UCSD-AML1 (cell line): Measurements from ENCODE around the gene ETV1.
"Not testable (repeated sequence)": the region's sequence is repeated elsewhere in the genome, so short reads cannot be mapped to it uniquely, and the experiment has no call there.

ENCODE experiments used
- DNase-seq: peaks from one replicate; lab custom pipeline; 2025; ENCODE audit not compliant: unreplicated experiment; lab: John Stamatoyannopoulos, UW

The ETV1 gene

DNA sequence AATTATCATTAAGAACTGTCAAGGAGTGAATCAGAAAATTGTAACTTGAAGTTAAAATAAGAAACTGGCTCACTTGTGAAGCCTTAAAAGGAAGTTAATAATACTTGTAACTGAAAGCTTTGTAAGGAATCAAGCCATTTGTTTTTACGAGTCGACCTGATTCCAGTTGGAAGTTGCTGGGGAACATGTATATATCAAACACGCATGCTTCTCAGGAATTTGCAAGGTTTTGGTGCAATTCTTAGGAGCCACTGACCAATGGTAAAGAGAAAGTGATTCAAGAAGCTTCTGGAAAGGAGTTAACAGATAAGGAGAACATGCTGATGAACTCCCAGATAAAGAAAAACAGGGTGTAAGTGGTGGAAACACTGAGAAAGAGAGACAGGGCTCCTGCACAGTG lies 56.4 kb downstream of the ETV1 start:
- DNase-seq: no peak

DNA sequence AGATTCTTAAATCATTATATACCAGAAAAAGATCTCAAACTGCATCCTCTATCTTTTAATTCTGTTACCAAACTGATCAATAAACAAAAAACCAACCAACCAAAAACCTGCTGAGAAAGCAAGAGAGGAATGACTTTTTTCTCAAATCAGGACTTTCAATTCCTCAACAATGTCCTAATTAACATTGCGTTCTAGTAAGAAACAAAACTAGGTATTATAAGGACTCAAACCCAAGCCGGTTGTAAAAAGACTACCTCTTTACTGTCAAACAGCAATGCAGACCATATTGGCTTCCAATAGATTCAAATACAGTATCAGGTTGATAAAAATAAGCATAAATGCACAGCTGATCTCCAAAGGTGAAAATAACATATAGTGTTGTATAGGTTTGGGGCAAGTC lies 57.3 kb downstream of the ETV1 start:
- DNase-seq: no peak

- DNase-seq: no peak
Measured at GRCh38 chr7:13921062-13921461, 68.4 kb downstream of the ETV1 start.

DNA sequence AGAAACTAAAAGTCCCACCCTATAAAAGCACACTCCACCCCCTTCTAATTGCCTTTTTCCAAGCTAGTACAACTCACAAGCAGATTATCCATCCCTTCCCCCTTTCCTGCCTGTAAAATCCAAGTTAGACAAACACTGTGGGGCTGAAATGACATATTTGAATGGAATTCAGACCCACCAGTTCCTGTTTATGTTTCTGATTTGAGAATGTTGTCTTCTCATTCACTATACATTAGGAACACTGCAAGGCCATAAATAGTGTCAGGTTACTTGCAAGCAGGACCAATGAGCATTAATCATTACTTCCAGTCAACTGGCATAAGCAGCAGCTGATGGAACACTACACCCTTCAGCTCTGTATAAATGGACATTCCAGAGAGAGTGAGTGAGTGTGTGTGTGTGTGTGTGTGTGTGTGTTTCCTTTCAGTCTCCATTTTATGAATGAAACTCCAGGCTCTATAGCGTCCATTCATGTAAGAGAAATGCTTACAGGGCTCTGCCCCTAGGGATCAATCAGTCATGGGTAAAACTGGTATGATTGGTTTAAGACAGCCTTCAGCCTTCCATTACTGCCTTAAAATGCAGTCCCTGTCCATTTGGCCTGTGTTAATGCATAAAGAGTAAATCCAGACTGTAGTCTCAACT lies 69.3 kb downstream of the ETV1 start:
- DNase-seq: no peak

- not testable (repeated sequence) for DNase-seq
Measured at GRCh38 chr7:13918333-13918732, 71.1 kb downstream of the ETV1 start.

DNA sequence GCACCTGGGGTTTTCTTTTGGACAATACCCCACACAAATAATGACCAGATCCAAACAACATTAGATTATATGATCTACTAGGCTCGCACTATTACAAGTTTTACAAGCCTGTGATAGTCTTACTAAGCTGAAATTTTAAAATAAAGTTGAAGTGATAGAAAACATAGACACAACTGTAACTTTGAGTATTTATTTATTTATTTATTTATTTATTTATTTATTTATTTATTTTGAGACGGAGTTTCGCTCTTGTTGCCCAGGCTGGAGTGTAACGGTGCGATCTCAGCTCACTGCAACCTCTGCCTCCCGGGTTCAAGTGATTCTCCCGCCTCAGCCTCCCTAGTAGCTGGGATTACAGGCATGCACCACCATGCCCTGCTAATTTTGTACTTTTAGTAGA lies 72.4 kb downstream of the ETV1 start:
- DNase-seq: not testable (repeated sequence)

DNA sequence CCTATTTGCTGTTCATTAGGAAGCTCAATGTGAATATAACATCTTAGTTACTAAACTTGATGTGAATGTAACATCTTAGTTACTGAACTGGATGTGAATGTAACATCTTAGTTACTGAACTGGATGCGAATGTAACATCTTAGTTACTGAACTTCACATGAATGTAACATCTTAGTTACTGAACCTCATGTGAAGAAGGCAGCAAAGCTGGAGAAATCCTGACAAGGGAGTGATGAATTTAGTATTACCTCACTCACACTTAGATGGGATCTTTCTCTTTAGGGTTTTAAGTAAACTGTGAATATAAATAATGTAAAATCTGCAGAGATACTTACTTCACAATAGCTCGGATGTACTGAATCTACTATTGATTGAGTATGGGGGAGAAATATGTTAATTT lies 73.6 kb downstream of the ETV1 start:
- no peak for DNase-seq

DNA sequence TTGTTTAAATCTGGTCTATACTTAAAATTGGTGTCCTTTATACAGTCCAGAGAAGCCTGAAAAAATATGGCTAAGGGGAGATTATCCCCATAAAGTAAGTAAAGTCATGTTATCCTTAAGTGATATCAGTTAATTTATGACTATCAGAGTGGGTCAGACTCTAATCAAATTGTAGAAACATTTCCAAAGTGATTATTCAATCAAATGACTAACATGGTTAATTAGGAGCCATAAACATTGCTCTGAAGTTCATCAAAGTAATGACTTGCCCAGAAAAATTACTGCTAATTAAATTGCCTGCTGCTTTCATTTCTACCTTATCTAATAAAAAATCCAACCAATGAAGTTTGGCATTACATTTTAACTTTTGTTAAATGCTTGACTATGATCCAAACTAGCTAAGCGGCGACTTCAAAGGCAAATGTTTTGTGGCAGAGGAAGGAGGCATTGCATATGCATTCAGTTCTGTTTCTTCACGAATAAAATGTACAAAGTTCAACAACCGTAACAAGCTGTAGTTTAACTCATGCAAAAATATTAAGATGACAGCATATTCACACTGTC lies 76.7 kb downstream of the ETV1 start:
- no peak for DNase-seq

GRCh38 chr7:13911909-13912308 lies 77.6 kb downstream of the ETV1 start:
- no peak for DNase-seq

DNA sequence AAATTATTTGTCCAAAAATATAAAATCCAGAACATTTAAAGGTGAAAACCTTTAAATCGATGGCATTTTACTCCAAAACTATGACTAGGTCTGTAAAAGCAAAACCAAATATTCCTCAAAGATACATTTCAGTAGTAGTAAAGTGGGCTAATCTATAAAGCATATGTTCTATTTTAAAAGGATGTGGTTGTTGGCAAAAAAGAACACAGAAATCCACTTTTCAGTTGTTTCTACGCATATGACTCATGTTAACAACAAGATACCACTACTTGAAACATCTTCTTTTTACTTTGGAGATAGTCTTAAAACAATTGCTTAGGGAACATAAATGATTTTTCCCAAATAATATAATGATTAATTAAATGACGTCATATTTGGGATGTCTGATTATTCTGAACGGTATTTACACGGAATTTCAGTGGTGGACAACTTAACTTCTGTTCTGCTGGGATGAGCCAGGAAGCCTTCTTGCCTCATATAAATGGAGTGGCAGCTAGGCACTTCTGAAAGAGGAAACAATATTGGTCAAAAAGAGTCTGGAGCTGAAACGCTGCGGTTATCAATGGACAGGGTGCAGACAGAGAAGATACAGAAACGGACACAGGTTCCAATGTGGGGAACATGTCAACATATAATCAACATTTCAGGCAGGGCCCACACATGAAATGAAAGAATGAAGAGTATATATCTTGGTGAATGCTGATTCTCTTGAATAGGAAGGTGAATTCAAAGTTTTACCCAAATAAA lies 78.5 kb downstream of the ETV1 start:
- no peak for DNase-seq

DNA sequence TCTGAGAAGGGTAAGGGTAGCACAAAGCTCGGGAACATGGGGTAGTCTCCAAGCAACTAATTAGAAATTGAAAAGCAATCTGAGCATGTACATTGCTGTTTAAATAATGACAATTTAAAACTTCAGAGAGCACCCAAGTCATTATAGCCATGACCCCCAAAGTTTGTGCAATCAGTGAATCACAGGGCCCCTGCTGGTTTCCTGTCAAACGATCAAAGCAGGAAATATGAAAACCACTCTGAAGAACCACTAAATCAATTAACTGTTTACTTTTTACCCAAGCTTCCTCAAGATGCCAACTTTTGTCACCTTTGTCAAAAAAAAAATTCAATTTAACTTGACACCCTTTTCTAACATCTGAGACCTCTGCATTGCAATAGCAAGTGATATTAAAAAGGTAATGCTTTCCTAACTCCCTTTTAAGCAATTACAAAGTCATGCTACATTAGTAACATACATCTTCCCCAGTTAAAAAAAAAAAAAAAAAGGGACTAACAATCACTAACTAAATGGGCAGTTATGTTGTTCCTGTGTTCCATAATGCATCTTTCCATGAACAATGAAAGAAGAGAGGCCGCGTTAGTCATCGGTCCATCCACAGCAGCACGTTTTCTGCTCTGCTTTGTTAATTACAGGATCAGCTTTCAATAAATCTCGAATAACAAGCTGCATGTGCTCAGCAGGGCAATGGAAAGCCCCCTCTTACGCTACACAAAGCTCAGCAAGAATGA lies 80.6 kb downstream of the ETV1 start:
- no peak for DNase-seq

DNA sequence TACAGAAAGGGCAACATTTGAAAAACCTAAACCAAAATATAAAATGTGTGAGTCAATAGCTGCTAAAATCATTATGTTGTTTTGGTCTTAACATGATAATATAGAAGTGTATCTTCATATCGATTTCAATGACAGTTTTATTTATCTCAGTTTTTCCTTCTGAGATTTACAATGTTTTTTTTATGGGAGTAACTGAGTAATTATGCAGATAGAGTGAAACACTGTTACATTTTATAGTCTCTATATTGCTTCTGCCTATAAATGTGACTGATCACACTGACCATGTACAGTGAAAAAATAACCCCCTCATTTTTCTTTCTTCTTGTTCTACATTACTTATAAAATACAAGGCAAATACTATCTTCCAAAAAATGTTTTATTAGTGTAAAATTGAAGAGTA lies 81.6 kb downstream of the ETV1 start:
- no peak for DNase-seq

DNA sequence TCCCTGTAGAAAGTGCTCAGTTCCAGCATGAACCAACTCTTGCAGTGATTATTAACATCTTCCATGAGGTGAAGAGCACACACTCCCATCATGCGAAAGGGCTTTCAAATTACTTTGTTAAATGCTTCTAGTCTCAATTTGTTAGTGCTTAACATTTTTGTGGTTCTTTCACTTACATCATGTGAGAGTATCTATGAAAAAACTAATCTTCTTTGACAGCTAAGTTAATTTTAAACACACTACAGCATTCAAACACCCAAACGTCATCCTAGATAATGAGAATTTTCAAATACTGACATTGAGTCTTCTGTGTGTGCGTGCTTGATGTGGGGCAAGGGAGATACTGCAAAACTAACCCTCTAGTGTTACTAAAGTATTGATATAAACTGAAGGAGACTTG lies 84.8 kb downstream of the ETV1 start:
- no peak for DNase-seq

GRCh38 chr7:13904007-13904406 lies 85.5 kb downstream of the ETV1 start:
- DNase-seq: no peak

GRCh38 chr7:13901577-13901976 lies 87.9 kb downstream of the ETV1 start:
- DNase-seq: no peak

DNA sequence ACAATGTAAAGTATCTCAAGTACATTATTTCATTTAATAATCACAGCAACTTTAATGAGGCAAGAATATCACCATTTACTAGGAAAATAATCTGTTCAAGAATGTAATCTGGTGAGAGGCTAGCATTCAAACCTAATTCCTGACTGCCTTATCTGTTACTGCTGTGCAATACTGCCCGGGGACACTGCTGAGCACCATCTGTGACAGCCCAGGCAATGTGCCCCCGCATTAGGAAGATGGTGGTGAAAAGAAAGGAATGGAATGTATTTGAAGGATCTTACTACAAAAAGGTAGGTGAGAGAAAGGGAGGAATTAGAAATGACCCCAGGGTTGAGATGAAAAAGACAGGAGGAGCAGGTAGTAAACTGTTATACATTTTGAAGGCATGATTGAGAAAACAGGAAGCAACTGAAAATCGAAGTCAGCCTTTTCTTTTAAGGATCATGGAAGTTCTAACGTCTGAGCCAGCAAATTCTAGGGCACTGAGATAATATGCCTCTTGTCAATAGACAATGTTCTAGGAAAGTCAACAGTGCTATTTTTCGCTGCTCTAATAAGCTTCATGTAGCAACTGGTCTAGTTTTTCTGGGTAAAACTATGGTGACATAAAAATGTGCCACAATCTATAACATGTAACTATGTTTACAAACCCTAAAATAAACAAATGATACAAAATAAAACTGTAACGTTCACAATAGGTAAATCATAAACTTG lies 90.4 kb downstream of the ETV1 start:
- no peak for DNase-seq

- DNase-seq: no peak
Measured at GRCh38 chr7:13897819-13898218, 91.6 kb downstream of the ETV1 start.

- DNase-seq: no peak
Measured at GRCh38 chr7:13894954-13895353, 94.5 kb downstream of the ETV1 start.

GRCh38 chr7:13894377-13894776 lies 95.1 kb downstream of the ETV1 start:
- no peak for DNase-seq

GRCh38 chr7:13890793-13891192 lies 98.7 kb downstream of the ETV1 start:
- DNase-seq: no peak

- DNase-seq: no peak
Measured at GRCh38 chr7:13886356-13886755, 103.1 kb downstream of the ETV1 start.
